ENCODE measurements around the gene KYNU. TPM values are rescaled to one million over a fixed set of nuclear protein-coding genes. Genes with fewer than 3 reads are reported as not detected.

KYNU gene
- total RNA-seq, 6 donors from 2014 or later = 9.4 to 45.2 (median 15.6) TPM

DNA sequence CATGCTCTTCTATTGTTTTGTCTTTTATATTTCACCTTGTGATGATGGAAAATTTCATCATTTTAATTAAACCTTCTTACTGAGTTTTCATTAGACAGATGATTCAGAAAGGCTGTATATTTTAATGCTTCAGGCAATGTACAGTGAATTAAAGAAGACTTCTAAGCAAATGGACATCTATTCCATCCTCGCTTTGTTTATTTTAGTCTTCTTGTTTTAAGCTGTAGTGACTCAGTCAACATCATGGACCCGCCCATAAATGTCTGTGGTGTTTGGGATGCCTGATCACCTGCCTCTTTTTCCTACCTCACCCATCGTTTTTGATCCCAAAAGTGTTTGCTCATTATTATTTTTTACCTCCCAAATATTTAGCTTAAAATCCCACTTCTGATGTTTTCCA lies 43.1 kb downstream of the KYNU start:
- ATAC-seq (ENCODE audit: low FRiP score in 2 of 2) (no peak), DNase-seq (no peak)
- H3K36me3 ChIP-seq = no peaks in the 10 kb centered on the region
- WGBS, 2 donors = 70 to 79% methylated on average over 3 of the region's 3 CpGs
- H3K27ac ChIP-seq = no peak overlapping the region
- TF ChIP-seq POLR2AphosphoS5 (IDR thresholded peaks at IDR 0.05) (no peak), CTCF (IDR thresholded peaks at IDR 0.05) (no peak), EP300 (IDR thresholded peaks at IDR 0.05) (no peak)
- no peak overlapping the region for H3K4me3 ChIP-seq
- H3K27me3 ChIP-seq = no peaks in the 10 kb centered on the region
- H3K4me1 ChIP-seq = no peaks in the 10 kb centered on the region
- H3K9me3 ChIP-seq = no peaks in the 10 kb centered on the region

- no peak for DNase-seq
- TF ChIP-seq POLR2AphosphoS5 (IDR thresholded peaks at IDR 0.05) = no peak
- TF ChIP-seq CTCF (IDR thresholded peaks at IDR 0.05) = no peak
- TF ChIP-seq EP300 (IDR thresholded peaks at IDR 0.05) = no peak
- TF ChIP-seq POLR2A (IDR thresholded peaks at IDR 0.05) = no peak
- Histone ChIP-seq H3K4me1 (no peaks in the 10 kb centered on the region), H3K9me3 (no peaks in the 10 kb centered on the region), H3K27me3 (no peaks in the 10 kb centered on the region), H3K36me3 (no peaks in the 10 kb centered on the region), H3K27ac (no peak overlapping the region), H3K4me3 (no peak overlapping the region)
- WGBS, 2 donors = 91 to 94% methylated on average over 4 of the region's 4 CpGs
- ATAC-seq (ENCODE audit: low FRiP score in 2 of 2) = no peak
Observed at GRCh38 chr2:142926445-142926844, 49.0 kb downstream of the KYNU start.

DNA sequence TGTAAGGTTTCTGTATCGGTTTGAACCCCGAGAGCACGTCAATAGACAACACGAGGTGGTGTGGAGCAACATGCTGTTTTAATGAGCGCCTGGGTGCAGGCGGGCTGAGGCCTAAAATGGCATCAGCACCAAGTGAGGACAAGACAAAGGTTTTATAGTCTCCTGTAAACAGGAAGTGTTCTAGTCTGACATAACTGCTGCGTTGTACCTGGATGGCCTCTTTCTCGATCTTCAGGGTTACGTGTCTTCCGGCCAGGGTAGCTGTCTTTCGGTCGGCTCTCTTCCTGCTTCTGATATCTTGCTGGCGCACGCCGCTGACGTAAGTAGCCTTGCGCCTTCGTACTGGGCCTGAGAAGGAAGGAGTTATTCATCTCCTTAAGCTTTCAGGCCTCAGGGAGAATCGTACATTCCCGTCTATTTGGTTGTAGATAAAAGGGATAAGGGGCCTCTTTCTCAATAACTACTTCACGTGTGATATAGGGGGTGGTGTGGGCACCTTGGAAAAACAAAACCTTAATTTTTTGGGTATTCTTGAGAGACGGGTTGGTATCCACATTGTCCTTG lies 53.5 kb downstream of the KYNU start:
- DNase-seq (no peak), ATAC-seq (ENCODE audit: low FRiP score in 2 of 2) (no peak)
- Histone ChIP-seq H3K9me3 (no peaks in the 10 kb centered on the region), H3K36me3 (no peaks in the 10 kb centered on the region), H3K27me3 (no peaks in the 10 kb centered on the region), H3K27ac (no peak overlapping the region), H3K4me1 (no peaks in the 10 kb centered on the region), H3K4me3 (no peak overlapping the region)
- 93 to 97% methylated on average over 22 of the region's 22 CpGs for WGBS, 2 donors
- TF ChIP-seq CTCF (IDR thresholded peaks at IDR 0.05) = no peak
- no peak for TF ChIP-seq EP300 (IDR thresholded peaks at IDR 0.05)
- TF ChIP-seq POLR2AphosphoS5 (IDR thresholded peaks at IDR 0.05) = no peak
- no peak for TF ChIP-seq POLR2A (IDR thresholded peaks at IDR 0.05)

- Histone ChIP-seq H3K27me3 (no peaks in the 10 kb centered on the region), H3K27ac (no peak overlapping the region), H3K4me3 (no peak overlapping the region), H3K4me1 (no peaks in the 10 kb centered on the region), H3K9me3 (no peaks in the 10 kb centered on the region), H3K36me3 (no peaks in the 10 kb centered on the region)
- WGBS, 2 donors = 93 to 94% methylated on average over 5 of the region's 5 CpGs
- DNase-seq (no peak), ATAC-seq (ENCODE audit: low FRiP score in 2 of 2) (no peak)
- TF ChIP-seq POLR2AphosphoS5 (IDR thresholded peaks at IDR 0.05) = no peak
Observed at GRCh38 chr2:142933916-142934315, 56.5 kb downstream of the KYNU start.

DNA sequence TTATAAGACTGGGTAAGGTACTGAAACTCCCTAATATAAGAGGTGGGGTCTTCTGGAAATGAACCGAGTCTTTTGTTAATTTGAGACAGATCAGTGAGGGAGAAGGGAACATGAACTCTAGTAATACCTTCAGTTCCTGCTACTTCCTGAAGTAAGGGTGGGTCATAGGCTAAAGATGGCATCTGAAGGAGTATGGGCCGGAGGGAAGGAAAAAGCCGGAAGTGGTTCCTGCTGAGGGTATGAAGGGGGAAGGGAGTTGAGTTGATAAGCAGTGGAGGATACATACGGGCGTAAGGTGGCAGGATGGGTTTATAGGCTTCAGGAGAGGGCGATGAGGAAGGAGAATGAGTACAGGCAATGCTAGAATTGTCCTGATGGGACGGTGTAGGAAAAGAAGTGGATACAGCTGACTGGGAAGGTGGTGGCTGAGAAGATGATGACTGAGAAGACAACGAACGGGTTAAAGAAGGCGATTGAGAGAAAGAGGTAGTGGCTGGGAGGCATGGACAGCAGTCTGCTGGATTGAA lies 58.2 kb downstream of the KYNU start:
- Histone ChIP-seq H3K27ac (no peak overlapping the region), H3K27me3 (no peaks in the 10 kb centered on the region), H3K4me1 (no peaks in the 10 kb centered on the region), H3K36me3 (no peaks in the 10 kb centered on the region), H3K9me3 (no peaks in the 10 kb centered on the region), H3K4me3 (no peak overlapping the region)
- TF ChIP-seq EP300 (IDR thresholded peaks at IDR 0.05) = no peak
- no peak for TF ChIP-seq POLR2AphosphoS5 (IDR thresholded peaks at IDR 0.05)
- TF ChIP-seq POLR2A (IDR thresholded peaks at IDR 0.05) = no peak
- no peak for TF ChIP-seq CTCF (IDR thresholded peaks at IDR 0.05)
- ATAC-seq (ENCODE audit: low FRiP score in 2 of 2) = no peak
- DNase-seq = no peak
- WGBS, 2 donors = 93 to 94% methylated on average over 10 of the region's 10 CpGs
